Neural progenitor cell (in vitro differentiated cells): ENCODE data around the gene PACRG. TPM values are rescaled to one million over a fixed set of nuclear protein-coding genes. Genes with fewer than 3 reads are reported as not detected.

Experiments used
- DNase-seq: peaks from one replicate; pipeline ENCODE4 v3.0.0-alpha.2; 2016; ENCODE audit warnings: low spot score
- H2AFZ ChIP-seq: fragments of 200-600 bp; sonication (generic); replicated peaks from 2 replicates; pipeline ENCODE4 v1.6.1; 2016; ENCODE audit warnings: antibody characterized with exemption
- H3F3A ChIP-seq: fragments of 200-600 bp; sonication (generic); 2 replicates; pipeline ENCODE4 v1.6.1; 2016; ENCODE audit warnings: antibody characterized with exemption, low read depth
- H3K27ac ChIP-seq: fragments of 200-600 bp; sonication (generic); 2 replicates; pipeline ENCODE4 v1.5.1; 2016; ENCODE audit warnings: mild to moderate bottlenecking
- H3K27me3 ChIP-seq: fragments of 200-600 bp; sonication (generic); 2 replicates; pipeline ENCODE4 v1.6.1; 2016; ENCODE audit warnings: mild to moderate bottlenecking, moderate library complexity
- H3K36me3 ChIP-seq: fragments of 200-600 bp; sonication (generic); 2 replicates; pipeline ENCODE4 v1.5.1; 2016
- H3K4me1 ChIP-seq: fragments of 200-600 bp; sonication (generic); 2 replicates; pipeline ENCODE4 v1.6.1; 2016; ENCODE audit warnings: mixed run types
- H3K4me2 ChIP-seq: fragments of 200-600 bp; sonication (generic); 2 replicates; pipeline ENCODE4 v1.6.1; 2016
- H3K4me3 ChIP-seq: fragments of 200-600 bp; sonication (generic); 2 replicates; pipeline ENCODE4 v1.5.1; 2016
- H3K79me2 ChIP-seq: fragments of 200-600 bp; sonication (generic); 2 replicates; pipeline ENCODE4 v1.6.1; 2016; ENCODE audit warnings: low read depth
- H3K9ac ChIP-seq: fragments of 200-600 bp; sonication (generic); 2 replicates; pipeline ENCODE4 v1.6.1; 2016
- H3K9me3 ChIP-seq: fragments of 200-600 bp; sonication (generic); 2 replicates; pipeline ENCODE4 v1.5.1; 2016; ENCODE audit warnings: low read depth
- H4K20me1 ChIP-seq: fragments of 200-600 bp; sonication (generic); 2 replicates; pipeline ENCODE4 v1.6.1; 2016; ENCODE audit warnings: low read depth
- H3K27ac Mint-ChIP-seq: 3 replicates; pipeline ENCODE4 v1.8.0; 2021; ENCODE audit warnings: mixed read lengths
- H3K27me3 Mint-ChIP-seq: 2 replicates; pipeline ENCODE4 v1.8.0; 2022; ENCODE audit warnings: low read depth, mild to moderate bottlenecking, inconsistent platforms, moderate library complexity, mixed read lengths; ENCODE audit not compliant: insufficient read depth
- H3K36me3 Mint-ChIP-seq: 3 replicates; pipeline ENCODE4 v1.8.0; 2021; ENCODE audit warnings: mixed read lengths
- H3K4me1 Mint-ChIP-seq: 3 replicates; pipeline ENCODE4 v1.8.0; 2021; ENCODE audit warnings: mixed read lengths
- H3K4me3 Mint-ChIP-seq: 3 replicates; pipeline ENCODE4 v1.8.0; 2021; ENCODE audit warnings: mild to moderate bottlenecking, moderate library complexity, mixed read lengths
- H3K9me3 Mint-ChIP-seq: 3 replicates; pipeline ENCODE4 v1.8.0; 2020; ENCODE audit warnings: mixed read lengths
- EZH2 ChIP-seq: fragments of 200-600 bp; sonication (generic); IDR thresholded peaks from 2 replicates; pipeline ENCODE4 v1.6.1; 2017; ENCODE audit warnings: antibody characterized with exemption, mild to moderate bottlenecking, moderate library complexity
- EZH2phosphoT487 ChIP-seq: fragments of 200-600 bp; sonication (generic); IDR thresholded peaks from 2 replicates; pipeline ENCODE4 v1.6.1; 2017; ENCODE audit warnings: antibody characterized with exemption
- total RNA-seq: library from RNA; depleted of rRNA; stranded (reverse); fragments of >200 nt; gene quantifications from 2 replicates; pipeline ENCODE4 v1.2.3, GENCODE V29; 2015; ENCODE audit warnings: low replicate concordance
- TF ChIP-seq, protein P1 (sequence below): fragments of 200-600 bp; sonication (generic); IDR thresholded peaks from 2 replicates; pipeline ENCODE4 v1.5.1; 2017; ENCODE audit warnings: antibody characterized with exemption, mild to moderate bottlenecking

Gene PACRG
- total RNA-seq, 1 donor from 2014 or later = 0.30 TPM

DNA sequence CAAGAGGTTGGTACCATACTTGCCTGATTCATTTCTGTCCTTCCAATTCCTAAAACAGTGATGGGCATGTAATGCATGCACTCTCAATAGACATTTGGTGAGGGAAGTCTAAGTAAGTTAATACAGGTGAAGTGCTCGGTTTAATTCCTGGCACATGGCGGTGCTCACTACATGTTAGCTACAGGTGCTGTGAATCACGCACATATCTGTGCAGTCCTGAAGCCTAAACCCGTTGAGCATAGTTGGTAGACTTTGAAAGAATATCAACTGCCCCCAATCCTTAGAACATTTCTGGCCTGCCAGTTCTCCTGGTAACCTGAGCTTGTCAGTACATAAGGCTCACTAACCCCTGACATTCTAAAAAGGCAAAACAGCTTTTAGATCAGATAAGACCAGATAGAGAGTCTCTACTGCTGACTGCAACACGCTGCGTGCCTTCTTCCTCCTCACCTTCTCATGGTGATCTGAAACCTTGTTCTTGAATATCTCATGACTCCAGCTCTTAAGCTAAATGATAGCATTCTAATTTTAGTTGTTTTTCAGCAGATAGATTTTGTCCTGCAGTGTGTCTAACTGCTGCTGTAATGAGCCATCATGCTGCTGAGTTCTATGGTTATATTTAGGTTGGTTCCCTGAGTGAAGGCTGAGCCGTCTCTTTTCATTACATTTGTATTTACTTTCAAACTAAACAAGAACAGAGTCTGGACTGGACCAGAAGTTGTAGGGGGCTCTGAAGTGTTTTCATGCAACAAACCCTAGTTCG is 358.3 kb downstream of the PACRG start:
- no peak for TF ChIP-seq EZH2phosphoT487
- no peak for TF ChIP-seq EZH2
- TF ChIP-seq, protein P1, sequence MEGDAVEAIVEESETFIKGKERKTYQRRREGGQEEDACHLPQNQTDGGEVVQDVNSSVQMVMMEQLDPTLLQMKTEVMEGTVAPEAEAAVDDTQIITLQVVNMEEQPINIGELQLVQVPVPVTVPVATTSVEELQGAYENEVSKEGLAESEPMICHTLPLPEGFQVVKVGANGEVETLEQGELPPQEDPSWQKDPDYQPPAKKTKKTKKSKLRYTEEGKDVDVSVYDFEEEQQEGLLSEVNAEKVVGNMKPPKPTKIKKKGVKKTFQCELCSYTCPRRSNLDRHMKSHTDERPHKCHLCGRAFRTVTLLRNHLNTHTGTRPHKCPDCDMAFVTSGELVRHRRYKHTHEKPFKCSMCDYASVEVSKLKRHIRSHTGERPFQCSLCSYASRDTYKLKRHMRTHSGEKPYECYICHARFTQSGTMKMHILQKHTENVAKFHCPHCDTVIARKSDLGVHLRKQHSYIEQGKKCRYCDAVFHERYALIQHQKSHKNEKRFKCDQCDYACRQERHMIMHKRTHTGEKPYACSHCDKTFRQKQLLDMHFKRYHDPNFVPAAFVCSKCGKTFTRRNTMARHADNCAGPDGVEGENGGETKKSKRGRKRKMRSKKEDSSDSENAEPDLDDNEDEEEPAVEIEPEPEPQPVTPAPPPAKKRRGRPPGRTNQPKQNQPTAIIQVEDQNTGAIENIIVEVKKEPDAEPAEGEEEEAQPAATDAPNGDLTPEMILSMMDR = no peak
- Histone ChIP-seq H2AFZ (peak overlapping the region; percentile 44), H3K4me3 (no peak overlapping the region), H3K4me1 (peaks cover 18% of the 10 kb centered on the region), H3K9me3 (no peaks in the 10 kb centered on the region), H3K27me3 (no peaks in the 10 kb centered on the region), H3F3A (no peaks in the 10 kb centered on the region), H4K20me1 (no peaks in the 10 kb centered on the region), H3K79me2 (no peaks in the 10 kb centered on the region), H3K4me2 (no peak overlapping the region), H3K9ac (no peak overlapping the region), H3K27ac (no peak overlapping the region), H3K36me3 (no peaks in the 10 kb centered on the region)
- peaks cover 11% of the 10 kb centered on the region for H3K4me1 Mint-ChIP-seq
- H3K36me3 Mint-ChIP-seq = no peaks in the 10 kb centered on the region
- DNase-seq = no peak
- peak overlapping the region; percentile 3 for H3K27ac Mint-ChIP-seq
- H3K27me3 Mint-ChIP-seq = no peaks in the 10 kb centered on the region
- H3K9me3 Mint-ChIP-seq = peaks cover 4% of the 10 kb centered on the region
- no peak overlapping the region for H3K4me3 Mint-ChIP-seq

DNA sequence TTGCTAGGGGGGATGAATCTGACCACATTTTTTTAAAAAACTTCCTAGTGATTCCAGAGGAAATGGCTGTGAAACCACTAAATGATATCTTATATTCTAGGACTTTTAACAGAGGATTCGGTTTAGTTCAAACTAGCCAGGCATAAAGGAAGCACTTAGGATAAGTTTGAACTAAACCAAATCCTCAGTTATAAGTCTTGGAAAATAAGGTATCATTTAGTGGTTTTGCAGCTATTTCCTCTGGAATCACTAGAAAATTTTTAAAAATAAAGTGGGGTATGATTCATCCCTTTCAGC is 358.8 kb downstream of the PACRG start:
- Mint-ChIP-seq H3K9me3 (peaks cover 4% of the 10 kb centered on the region), H3K36me3 (no peaks in the 10 kb centered on the region), H3K4me3 (no peak overlapping the region), H3K27me3 (no peaks in the 10 kb centered on the region), H3K4me1 (peaks cover 11% of the 10 kb centered on the region), H3K27ac (no peak overlapping the region)
- no peak for DNase-seq
- no peak overlapping the region for H3K4me3 ChIP-seq
- no peak overlapping the region for H3K9ac ChIP-seq
- no peaks in the 10 kb centered on the region for H3K9me3 ChIP-seq
- no peak overlapping the region for H3K4me2 ChIP-seq
- peak overlapping the region; percentile 44 for H2AFZ ChIP-seq
- no peaks in the 10 kb centered on the region for H3K79me2 ChIP-seq
- H3K36me3 ChIP-seq = no peaks in the 10 kb centered on the region
- no peaks in the 10 kb centered on the region for H3K27me3 ChIP-seq
- H4K20me1 ChIP-seq = no peaks in the 10 kb centered on the region
- no peaks in the 10 kb centered on the region for H3F3A ChIP-seq
- H3K27ac ChIP-seq = no peak overlapping the region
- H3K4me1 ChIP-seq = peaks cover 18% of the 10 kb centered on the region
- TF ChIP-seq EZH2phosphoT487 = no peak

DNA sequence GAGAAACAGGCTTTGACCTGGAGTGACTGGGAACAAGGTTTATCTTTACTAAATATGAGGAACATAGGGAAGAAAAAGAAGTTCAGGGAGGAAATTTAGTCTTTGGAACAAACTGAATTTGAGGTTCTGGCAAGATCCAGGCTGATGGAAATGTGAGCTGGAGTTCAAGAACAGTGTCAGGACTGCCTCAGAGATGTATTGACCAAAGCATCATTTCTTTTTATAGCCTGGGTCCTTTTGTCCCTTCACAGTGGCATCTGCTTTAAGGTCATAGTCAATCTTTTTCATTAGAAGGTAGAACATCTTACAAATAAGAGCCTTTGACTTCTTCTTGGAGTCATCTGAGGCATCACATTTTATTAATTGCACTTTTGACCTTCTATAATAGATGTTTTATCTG is 360.2 kb downstream of the PACRG start:
- H2AFZ ChIP-seq = no peak overlapping the region
- peaks cover 12% of the 10 kb centered on the region for H3K4me1 Mint-ChIP-seq
- TF ChIP-seq EZH2 (no peak), EZH2phosphoT487 (no peak)
- TF ChIP-seq, protein P1 = no peak
- no peaks in the 10 kb centered on the region for H3K79me2 ChIP-seq
- no peak overlapping the region for H3K4me3 ChIP-seq
- no peaks in the 10 kb centered on the region for H4K20me1 ChIP-seq
- no peaks in the 10 kb centered on the region for H3K9me3 ChIP-seq
- no peaks in the 10 kb centered on the region for H3K36me3 Mint-ChIP-seq
- no peak overlapping the region for H3K9ac ChIP-seq
- H3K4me3 Mint-ChIP-seq = no peak overlapping the region
- DNase-seq = no peak
- H3K27ac ChIP-seq = no peak overlapping the region
- H3K27me3 Mint-ChIP-seq = no peaks in the 10 kb centered on the region
- H3K9me3 Mint-ChIP-seq = peaks cover 4% of the 10 kb centered on the region
- no peaks in the 10 kb centered on the region for H3F3A ChIP-seq
- no peaks in the 10 kb centered on the region for H3K36me3 ChIP-seq
- no peak overlapping the region for H3K27ac Mint-ChIP-seq
- peaks cover 15% of the 10 kb centered on the region for H3K4me1 ChIP-seq
- no peak overlapping the region for H3K4me2 ChIP-seq
- H3K27me3 ChIP-seq = no peaks in the 10 kb centered on the region

DNA sequence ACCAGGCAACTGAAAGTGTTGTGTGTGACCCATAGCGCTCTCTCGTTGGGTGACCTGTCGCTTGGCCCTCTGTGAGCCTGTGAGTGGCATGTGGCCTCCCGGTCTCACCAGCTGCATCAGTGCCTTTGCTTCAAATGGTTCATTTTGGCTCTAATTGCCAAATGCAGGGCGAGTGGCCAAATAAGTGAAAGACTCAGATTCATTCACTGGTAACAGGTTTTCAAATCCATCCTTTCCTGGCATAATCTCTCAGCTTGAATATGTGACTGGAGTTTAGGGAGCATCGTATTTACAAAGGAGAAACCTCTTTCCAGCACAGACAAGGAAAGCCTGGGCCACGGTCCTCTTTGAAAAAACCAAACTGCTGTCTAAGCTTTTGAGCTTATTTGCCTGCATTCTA is 365.1 kb downstream of the PACRG start:
- no peak overlapping the region for H3K4me3 Mint-ChIP-seq
- Histone ChIP-seq H3K9ac (no peak overlapping the region), H2AFZ (no peak overlapping the region), H3K27ac (no peak overlapping the region), H3K36me3 (no peaks in the 10 kb centered on the region), H3F3A (no peaks in the 10 kb centered on the region), H3K9me3 (no peaks in the 10 kb centered on the region), H3K27me3 (no peaks in the 10 kb centered on the region), H3K4me3 (no peak overlapping the region), H3K79me2 (no peaks in the 10 kb centered on the region), H3K4me2 (no peak overlapping the region), H4K20me1 (no peaks in the 10 kb centered on the region), H3K4me1 (no peaks in the 10 kb centered on the region)
- peaks cover 4% of the 10 kb centered on the region for H3K4me1 Mint-ChIP-seq
- H3K36me3 Mint-ChIP-seq = no peaks in the 10 kb centered on the region
- H3K27me3 Mint-ChIP-seq = no peaks in the 10 kb centered on the region
- DNase-seq = no peak
- H3K9me3 Mint-ChIP-seq = peaks cover 2% of the 10 kb centered on the region
- H3K27ac Mint-ChIP-seq = no peak overlapping the region
- no peak for TF ChIP-seq EZH2
- TF ChIP-seq EZH2phosphoT487 = no peak
- TF ChIP-seq, protein P1 = no peak
